Fibroblast of lung (primary cell): ENCODE measurements around the gene LCA5. TPM values are rescaled to one million over a fixed set of nuclear protein-coding genes. Genes with fewer than 3 reads are reported as not detected.
"Not testable (repeated sequence)": the region's sequence is repeated elsewhere in the genome, so short reads cannot be mapped to it uniquely, and the experiment has no call there.

ENCODE experiments used
- DNase-seq, 2 donors: peaks; one replicate each; pipeline versions ENCODE4 v3.0.0 to v3.0.0-alpha.2; 2010; ENCODE audit warnings: low read depth in 2 of 2
- H2AFZ ChIP-seq: 2 replicates; pipeline ENCODE4 v1.5.1; 2012; ENCODE audit warnings: low read length, control low read depth, inconsistent platforms
- H3K27ac ChIP-seq: 2 replicates; pipeline ENCODE4 v1.5.1; 2011; ENCODE audit warnings: low read length, control low read depth; ENCODE audit not compliant: insufficient read depth
- H3K27me3 ChIP-seq: 2 replicates; pipeline ENCODE4 v1.5.1; 2011; ENCODE audit warnings: mild to moderate bottlenecking, low read length; ENCODE audit not compliant: control insufficient read depth, insufficient read depth
- H3K36me3 ChIP-seq: 2 replicates; pipeline ENCODE4 v1.5.1; 2011; ENCODE audit warnings: low read length; ENCODE audit not compliant: control insufficient read depth, insufficient read depth
- H3K4me1 ChIP-seq: 2 replicates; pipeline ENCODE4 v1.5.1; 2011; ENCODE audit warnings: low read length; ENCODE audit not compliant: control insufficient read depth, insufficient read depth; ENCODE audit errors: extremely low read depth
- H3K4me2 ChIP-seq: 2 replicates; pipeline ENCODE4 v1.5.1; 2011; ENCODE audit warnings: low read length, control low read depth; ENCODE audit not compliant: insufficient read depth; ENCODE audit errors: extremely low read depth
- H3K4me3 ChIP-seq, 4 experiments: fragments of 200-600 bp in 1 of 4; sonication (generic) in 1 of 4; replicated peaks in 1 of 4; 2 replicates each; pipeline ENCODE4 v1.5.1; 2011 to 2016; ENCODE audit warnings: low read length in 4 of 4, low read depth in 3 of 4, mild to moderate bottlenecking in 3 of 4, control low read depth in 2 of 4, inconsistent platforms in 1 of 4, mixed read lengths in 1 of 4; ENCODE audit not compliant: insufficient read depth in 1 of 4; ENCODE audit errors: control extremely low read depth in 1 of 4
- H3K79me2 ChIP-seq: 2 replicates; pipeline ENCODE4 v1.5.1; 2012; ENCODE audit warnings: mild to moderate bottlenecking, low read length, inconsistent platforms; ENCODE audit not compliant: control insufficient read depth, insufficient read depth
- H3K9ac ChIP-seq: 2 replicates; pipeline ENCODE4 v1.5.1; 2011; ENCODE audit warnings: mild to moderate bottlenecking, low read length, control low read depth; ENCODE audit not compliant: insufficient read depth
- H3K9me3 ChIP-seq: 2 replicates; pipeline ENCODE4 v1.5.1; 2012; ENCODE audit warnings: low read depth, low read length; ENCODE audit not compliant: control insufficient read depth, insufficient read depth
- H4K20me1 ChIP-seq: 2 replicates; pipeline ENCODE4 v1.5.1; 2011; ENCODE audit warnings: low read length; ENCODE audit not compliant: control insufficient read depth, insufficient read depth; ENCODE audit errors: extremely low read depth
- CTCF ChIP-seq, 2 donors: IDR thresholded peaks in 1 of 2; conservative IDR thresholded peaks in 1 of 2; 1 replicate in 1 of 2; 2 replicates in 1 of 2; pipeline ENCODE4 v1.5.1; 2011 to 2012; ENCODE audit warnings: low read length in 2 of 2, control low read depth in 1 of 2, inconsistent platforms in 1 of 2, low read depth in 1 of 2, mild to moderate bottlenecking in 1 of 2
- EZH2 ChIP-seq: IDR thresholded peaks from 2 replicates; pipeline ENCODE4 v1.5.1; 2012; ENCODE audit warnings: low read length, control low read depth, mild to moderate bottlenecking; ENCODE audit errors: missing control alignments
- polyA plus RNA-seq, 2 donors: library from polyadenylated mRNA; depleted of rRNA in 1 of 2; stranded (reverse) in 1 of 2; unstranded in 1 of 2; fragments of >200 nt; gene quantifications; 2 replicates each; pipeline ENCODE4 v1.2.1, GENCODE V29; 2011 to 2012; ENCODE audit warnings: missing spikeins in 1 of 2
- total RNA-seq: library from RNA; depleted of rRNA; stranded (reverse); fragments of >200 nt; gene quantifications from 2 replicates; pipeline ENCODE4 v1.2.1, GENCODE V29; 2014

LCA5 gene
- total and polyA plus RNA-seq, 2 donors (not counting 1 experiment from before 2014, with no cell fraction given), result 3.3 to 7.8 TPM

DNA sequence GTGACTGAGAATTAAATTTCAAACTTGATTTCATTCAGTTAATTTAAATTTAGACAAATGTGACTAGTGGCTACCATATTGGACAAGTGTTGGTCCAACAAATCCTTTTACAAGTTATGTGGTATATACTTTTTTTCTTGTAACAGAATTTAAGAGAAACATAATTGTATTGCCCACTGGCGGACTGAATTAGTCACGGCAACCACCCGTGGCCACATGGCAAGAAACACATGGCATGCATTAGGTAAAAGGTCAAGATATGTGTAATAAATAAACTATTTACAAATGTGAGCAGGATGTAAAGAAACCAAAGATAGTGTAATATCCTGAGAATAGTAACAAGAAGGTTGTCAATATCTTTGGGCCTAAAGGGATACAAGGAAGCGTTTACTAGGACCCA, 91.2 kb downstream of the LCA5 start:
- no peak overlapping the region for H2AFZ ChIP-seq
- no peak for DNase-seq
- H3K27ac ChIP-seq, result no peak overlapping the region
- H3K9ac ChIP-seq, result no peak overlapping the region
- H3K36me3 ChIP-seq, result no peaks in the 10 kb centered on the region
- no peak overlapping the region for H3K4me3 ChIP-seq
- TF ChIP-seq CTCF (conservative IDR thresholded peaks at IDR 0.05 in 1 of 2, IDR thresholded peaks at IDR 0.05 in 1 of 2; ENCODE audit: low read depth in 1 of 2, low read length in 2 of 2) (no peak), EZH2 (no peak)
- no peaks in the 10 kb centered on the region for H3K4me1 ChIP-seq
- no peaks in the 10 kb centered on the region for H4K20me1 ChIP-seq
- H3K4me2 ChIP-seq, result no peak overlapping the region
- H3K79me2 ChIP-seq, result no peaks in the 10 kb centered on the region
- H3K27me3 ChIP-seq, result no peaks in the 10 kb centered on the region
- H3K9me3 ChIP-seq, result no peaks in the 10 kb centered on the region

- not testable (repeated sequence) for H2AFZ ChIP-seq, H3K9me3 ChIP-seq, H3K27ac ChIP-seq, DNase-seq, H3K36me3 ChIP-seq, H3K79me2 ChIP-seq, H3K4me3 ChIP-seq, H3K27me3 ChIP-seq, H3K9ac ChIP-seq, H4K20me1 ChIP-seq, H3K4me1 ChIP-seq, H3K4me2 ChIP-seq
Measured at GRCh38 chr6:79443876-79444275, 93.4 kb downstream of the LCA5 start.

DNA sequence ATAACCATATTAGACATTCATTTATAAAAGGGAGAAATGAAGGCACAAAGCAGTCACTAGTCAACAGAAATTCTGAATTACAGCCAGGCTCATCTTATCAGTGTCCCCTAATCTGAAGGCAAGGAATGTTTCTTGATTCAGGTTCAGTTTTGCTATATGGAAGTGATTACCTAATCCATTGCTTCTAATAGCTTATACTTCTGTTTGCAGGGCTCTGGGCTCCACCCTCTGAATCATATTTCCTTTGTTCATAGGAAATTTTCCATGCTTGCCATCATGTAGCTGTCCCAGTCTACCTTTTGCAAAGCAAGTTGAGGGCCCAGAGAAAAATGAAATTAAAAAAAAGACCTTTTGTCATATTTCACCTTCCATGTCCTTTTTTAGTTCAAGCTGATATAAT, 96.0 kb downstream of the LCA5 start:
- Histone ChIP-seq H3K4me3 (no peak overlapping the region), H3K4me1 (no peaks in the 10 kb centered on the region), H3K27ac (no peak overlapping the region), H3K4me2 (no peak overlapping the region), H3K36me3 (no peaks in the 10 kb centered on the region), H2AFZ (no peak overlapping the region), H3K79me2 (no peaks in the 10 kb centered on the region), H3K9ac (no peak overlapping the region), H4K20me1 (no peaks in the 10 kb centered on the region), H3K9me3 (no peaks in the 10 kb centered on the region), H3K27me3 (no peaks in the 10 kb centered on the region)
- TF ChIP-seq EZH2 (no peak), CTCF (conservative IDR thresholded peaks at IDR 0.05 in 1 of 2, IDR thresholded peaks at IDR 0.05 in 1 of 2; ENCODE audit: low read depth in 1 of 2, low read length in 2 of 2) (no peak)
- no peak for DNase-seq
